Camera-type eye (tissue), 1 donor: ENCODE data around the gene ACTRT3. TPM values are rescaled to one million over a fixed set of nuclear protein-coding genes. Genes with fewer than 3 reads are reported as not detected.

ENCODE experiments used
- total RNA-seq: library from RNA; depleted of rRNA; stranded (reverse); fragments of >200 nt; gene quantifications from one replicate; pipeline ENCODE4 v1.2.3, GENCODE V29; 2014

ACTRT3 gene
- 2.6 TPM for total RNA-seq

GRCh38 chr3:169769287-169770181 lies at the start of gene ACTRT3:
TSS of gene ACTRT3 (minus strand) at chr3:169769561. CDS start at chr3:169769520, 41 bp downstream.

GRCh38 chr3:169812332-169813235 lies 43.2 kb upstream of the ACTRT3 start, which contains the start of the genes LRRC34 and LRRIQ4:
TSS of gene LRRC34 (minus strand) at chr3:169812904. CDS start at chr3:169812548, 356 bp downstream.
TSS of gene LRRIQ4 (plus strand) at chr3:169812870. CDS start at chr3:169821922, 9,052 bp downstream.

GRCh38 chr3:169772897-169773816 lies 3.8 kb upstream of the ACTRT3 start, which contains the start of gene MYNN:
TSS of gene MYNN (plus strand) at chr3:169773396. CDS start at chr3:169774296, 900 bp downstream.

GRCh38 chr3:169764882-169765612 lies 4.3 kb downstream of the ACTRT3 start, which contains the start of gene TERC:
TSS of gene TERC (minus strand) at chr3:169765060.

Other genes with a start within 250 kb of the ACTRT3 start
- gene MECOM, start 105.8 kb downstream of the ACTRT3 start, total RNA-seq = 19.2 TPM
- gene TERC, start 4.5 kb downstream of the ACTRT3 start, total RNA-seq = 215 TPM
- 36.2 TPM for gene MYNN, start 3.8 kb upstream of the ACTRT3 start, total RNA-seq
- gene LRRIQ4, start 43.3 kb upstream of the ACTRT3 start, total RNA-seq = 0.33 TPM
- gene LRRC34, start 43.3 kb upstream of the ACTRT3 start, total RNA-seq = 17.3 TPM
- gene LRRC31, start 100.4 kb upstream of the ACTRT3 start, total RNA-seq = not detected
- 22.0 TPM for gene SAMD7, start 142.0 kb upstream of the ACTRT3 start, total RNA-seq
- gene SEC62, start 197.2 kb upstream of the ACTRT3 start, total RNA-seq = 94.3 TPM